GM23338 (cell line): ENCODE measurements around the gene AADACL3.

ENCODE experiments used
- CREB1 ChIP-seq: fragments of 250-450 bp; sonication (Bioruptor Pico); IDR thresholded peaks from 2 replicates; pipeline ENCODE4 v1.5.0; 2020; ENCODE audit warnings: low read depth, mild to moderate bottlenecking, moderate library complexity
- EZH2 ChIP-seq: fragments of 200-600 bp; sonication (generic); IDR thresholded peaks from one replicate; pipeline ENCODE4 v1.8.0; 2017; ENCODE audit warnings: antibody characterized with exemption, mild to moderate bottlenecking, low read depth; ENCODE audit not compliant: unreplicated experiment
- POLR2AphosphoS5 ChIP-seq: IDR thresholded peaks from 2 replicates; pipeline ENCODE4 v1.6.1; 2016; ENCODE audit warnings: antibody characterized with exemption, low read depth
- TF ChIP-seq, protein P1 (sequence below), 2 experiments: fragments of 200-600 bp in 1 of 2; sonication (generic) in 1 of 2; conservative IDR thresholded peaks; 2 replicates each; pipeline versions ENCODE4 v1.5.1 to v1.6.1; 2016 to 2017; ENCODE audit warnings: antibody characterized with exemption in 2 of 2, low read depth in 2 of 2, mild to moderate bottlenecking in 2 of 2, moderate library complexity in 1 of 2
- TF ChIP-seq, protein P2 (sequence below): IDR thresholded peaks from 2 replicates; pipeline ENCODE4 v1.6.1; 2016; ENCODE audit warnings: antibody characterized with exemption

GRCh38 chr1:12763479-12763878, 47.6 kb downstream of the AADACL3 start:
- TF ChIP-seq, protein P1, sequence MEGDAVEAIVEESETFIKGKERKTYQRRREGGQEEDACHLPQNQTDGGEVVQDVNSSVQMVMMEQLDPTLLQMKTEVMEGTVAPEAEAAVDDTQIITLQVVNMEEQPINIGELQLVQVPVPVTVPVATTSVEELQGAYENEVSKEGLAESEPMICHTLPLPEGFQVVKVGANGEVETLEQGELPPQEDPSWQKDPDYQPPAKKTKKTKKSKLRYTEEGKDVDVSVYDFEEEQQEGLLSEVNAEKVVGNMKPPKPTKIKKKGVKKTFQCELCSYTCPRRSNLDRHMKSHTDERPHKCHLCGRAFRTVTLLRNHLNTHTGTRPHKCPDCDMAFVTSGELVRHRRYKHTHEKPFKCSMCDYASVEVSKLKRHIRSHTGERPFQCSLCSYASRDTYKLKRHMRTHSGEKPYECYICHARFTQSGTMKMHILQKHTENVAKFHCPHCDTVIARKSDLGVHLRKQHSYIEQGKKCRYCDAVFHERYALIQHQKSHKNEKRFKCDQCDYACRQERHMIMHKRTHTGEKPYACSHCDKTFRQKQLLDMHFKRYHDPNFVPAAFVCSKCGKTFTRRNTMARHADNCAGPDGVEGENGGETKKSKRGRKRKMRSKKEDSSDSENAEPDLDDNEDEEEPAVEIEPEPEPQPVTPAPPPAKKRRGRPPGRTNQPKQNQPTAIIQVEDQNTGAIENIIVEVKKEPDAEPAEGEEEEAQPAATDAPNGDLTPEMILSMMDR (conservative IDR thresholded peaks at IDR 0.05; ENCODE audit: low read depth in 2 of 2): peak in 1 of 2 experiments; percentile 22; a peak in 1 of 4 replicates
- TF ChIP-seq EZH2 (no peak), POLR2AphosphoS5 (no peak), CREB1 (no peak)
- TF ChIP-seq, protein P2, sequence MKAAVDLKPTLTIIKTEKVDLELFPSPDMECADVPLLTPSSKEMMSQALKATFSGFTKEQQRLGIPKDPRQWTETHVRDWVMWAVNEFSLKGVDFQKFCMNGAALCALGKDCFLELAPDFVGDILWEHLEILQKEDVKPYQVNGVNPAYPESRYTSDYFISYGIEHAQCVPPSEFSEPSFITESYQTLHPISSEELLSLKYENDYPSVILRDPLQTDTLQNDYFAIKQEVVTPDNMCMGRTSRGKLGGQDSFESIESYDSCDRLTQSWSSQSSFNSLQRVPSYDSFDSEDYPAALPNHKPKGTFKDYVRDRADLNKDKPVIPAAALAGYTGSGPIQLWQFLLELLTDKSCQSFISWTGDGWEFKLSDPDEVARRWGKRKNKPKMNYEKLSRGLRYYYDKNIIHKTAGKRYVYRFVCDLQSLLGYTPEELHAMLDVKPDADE: no peak
